Omental fat pad (tissue), 4 donors: ENCODE measurements around the gene CHTOP. TPM values are rescaled to one million over a fixed set of nuclear protein-coding genes. Genes with fewer than 3 reads are reported as not detected.
A peak's percentile ranks its signal among the peaks of the same experiment; 100 is the strongest.

Source experiments
- ATAC-seq: fragments of 150-250 bp; one replicate; pipeline ENCODE4 v1.9.1; 2016; ENCODE audit warnings: mild to moderate bottlenecking, moderate library complexity; ENCODE audit not compliant: low FRiP score
- DNase-seq: peaks from one replicate; pipeline ENCODE4 v3.0.0-alpha.2; 2019; ENCODE audit warnings: low spot score
- total RNA-seq, 4 donors: library from RNA; depleted of rRNA; stranded (reverse); fragments of >200 nt; gene quantifications; one replicate each; pipeline ENCODE4 v1.1.0, GENCODE V29; 2016
- TF ChIP-seq, protein P1 (sequence below), 3 donors: fragments of 450-650 bp; IDR thresholded peaks; one replicate each; pipeline ENCODE4 v1.5.1; 2016 to 2017; ENCODE audit warnings: antibody characterized with exemption in 3 of 3, mild to moderate bottlenecking in 3 of 3, moderate library complexity in 2 of 3

Gene CHTOP
- total RNA-seq, 4 donors from 2014 or later, result 31.4 to 63.5 (median 53.7) TPM

DNA sequence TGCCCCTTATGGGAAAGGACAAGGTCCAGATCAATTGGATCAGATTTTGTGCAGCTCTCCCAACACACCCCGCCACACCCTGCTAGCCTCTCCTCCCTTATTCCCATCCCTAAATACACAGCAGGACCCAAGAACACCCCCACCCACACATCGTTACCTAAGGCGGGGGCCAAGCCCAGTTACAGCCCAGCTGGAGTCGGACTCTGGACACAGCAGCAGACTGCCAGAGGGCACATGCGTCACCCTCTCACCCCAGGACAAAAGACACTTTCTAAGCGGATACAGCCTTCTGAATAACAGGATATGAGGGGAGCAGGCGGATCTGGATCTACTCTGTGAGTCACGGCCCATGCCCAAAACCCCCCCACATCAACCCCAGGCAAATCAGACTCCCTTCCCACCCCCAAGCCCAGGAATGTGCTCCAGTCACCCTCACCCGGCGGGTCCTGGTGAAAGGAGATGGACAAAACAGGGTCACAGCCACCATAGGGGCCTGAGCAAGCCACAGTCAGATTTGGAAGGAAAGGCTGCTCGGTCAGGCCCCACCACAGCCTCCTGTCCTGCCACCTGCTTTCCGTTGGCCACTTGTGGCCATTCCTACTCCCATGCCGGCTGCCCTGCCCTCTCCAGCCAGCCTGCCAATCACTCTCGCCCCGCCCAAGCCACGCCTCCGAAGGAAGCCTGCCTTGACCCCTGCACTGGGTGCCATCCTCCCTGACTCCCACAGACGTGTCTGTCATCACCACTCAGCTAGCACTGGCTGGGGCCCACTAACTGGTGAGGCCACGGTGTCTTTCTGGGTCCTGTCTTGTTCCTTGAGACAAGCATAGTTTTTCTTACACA, 24.9 kb upstream of the CHTOP start:
- DNase-seq, result peak; percentile 69
- TF ChIP-seq, protein P1, sequence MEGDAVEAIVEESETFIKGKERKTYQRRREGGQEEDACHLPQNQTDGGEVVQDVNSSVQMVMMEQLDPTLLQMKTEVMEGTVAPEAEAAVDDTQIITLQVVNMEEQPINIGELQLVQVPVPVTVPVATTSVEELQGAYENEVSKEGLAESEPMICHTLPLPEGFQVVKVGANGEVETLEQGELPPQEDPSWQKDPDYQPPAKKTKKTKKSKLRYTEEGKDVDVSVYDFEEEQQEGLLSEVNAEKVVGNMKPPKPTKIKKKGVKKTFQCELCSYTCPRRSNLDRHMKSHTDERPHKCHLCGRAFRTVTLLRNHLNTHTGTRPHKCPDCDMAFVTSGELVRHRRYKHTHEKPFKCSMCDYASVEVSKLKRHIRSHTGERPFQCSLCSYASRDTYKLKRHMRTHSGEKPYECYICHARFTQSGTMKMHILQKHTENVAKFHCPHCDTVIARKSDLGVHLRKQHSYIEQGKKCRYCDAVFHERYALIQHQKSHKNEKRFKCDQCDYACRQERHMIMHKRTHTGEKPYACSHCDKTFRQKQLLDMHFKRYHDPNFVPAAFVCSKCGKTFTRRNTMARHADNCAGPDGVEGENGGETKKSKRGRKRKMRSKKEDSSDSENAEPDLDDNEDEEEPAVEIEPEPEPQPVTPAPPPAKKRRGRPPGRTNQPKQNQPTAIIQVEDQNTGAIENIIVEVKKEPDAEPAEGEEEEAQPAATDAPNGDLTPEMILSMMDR (IDR thresholded peaks at IDR 0.05), result no peak
- peak; percentile 69 for ATAC-seq

DNA sequence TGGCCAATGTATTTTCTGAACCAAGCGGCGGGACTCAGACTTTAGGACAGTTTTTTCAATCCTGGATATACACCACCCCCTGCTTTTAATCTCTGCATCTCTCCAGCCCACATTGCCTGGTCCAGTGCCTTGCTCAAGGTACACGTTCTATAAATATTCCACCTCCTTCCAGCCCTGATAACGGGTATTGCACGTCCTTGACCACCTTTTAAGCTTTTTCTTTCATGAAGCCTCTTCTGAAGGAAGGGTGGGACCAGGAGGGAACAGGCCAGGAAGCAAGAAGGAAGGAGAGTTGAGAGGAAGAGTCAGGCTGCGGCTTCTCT, 24.3 kb upstream of the CHTOP start:
- DNase-seq (no peak), ATAC-seq (no peak)
- TF ChIP-seq, protein P1 (IDR thresholded peaks at IDR 0.05), result no peak

DNA sequence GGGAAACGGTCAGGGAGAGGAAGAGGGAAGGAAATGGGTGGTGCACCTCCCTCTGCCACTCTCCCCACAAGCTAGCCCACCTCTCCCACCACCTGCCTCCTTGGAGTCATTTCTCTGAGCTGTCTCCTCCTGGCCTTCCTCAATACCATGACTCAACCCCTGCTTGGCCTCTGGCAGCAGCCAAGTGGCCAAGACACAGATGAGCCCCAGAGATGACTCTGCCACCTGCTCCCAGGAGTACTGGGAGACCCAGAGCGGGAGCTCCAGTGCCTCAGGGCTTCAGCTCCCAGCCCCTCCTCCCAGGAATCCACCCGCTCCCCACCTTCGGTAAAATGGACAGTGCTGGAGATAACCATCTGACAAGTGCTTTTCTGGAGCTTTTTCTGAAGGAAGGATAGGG, 23.5 kb upstream of the CHTOP start:
- TF ChIP-seq, protein P1 (IDR thresholded peaks at IDR 0.05), result no peak
- DNase-seq, result no peak
- peak; percentile 31 for ATAC-seq

DNA sequence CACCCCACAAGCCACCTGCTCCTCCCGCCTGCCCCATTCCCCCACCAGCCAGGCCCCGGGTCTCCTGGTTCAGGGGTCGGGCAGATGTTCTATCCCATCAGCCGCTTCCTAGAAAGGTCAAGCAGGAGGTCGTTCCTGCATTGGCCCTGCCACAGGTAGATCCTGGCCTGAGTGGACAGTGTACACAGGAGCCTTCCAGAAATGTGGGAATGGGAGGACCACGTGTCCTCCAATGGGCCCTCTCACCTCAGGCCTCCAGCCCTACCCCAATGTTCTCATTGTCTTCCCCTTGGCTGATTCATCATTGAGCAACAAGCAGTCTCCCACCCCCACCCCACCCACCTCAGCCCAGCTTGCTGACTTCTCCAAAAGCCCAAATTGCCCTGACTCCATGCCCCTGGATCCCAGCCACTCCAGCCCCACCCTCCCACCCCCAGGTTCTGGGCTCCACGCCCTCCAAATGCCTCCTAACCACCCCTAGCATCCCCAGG, 23.0 kb upstream of the CHTOP start:
- peak; percentile 21 for ATAC-seq
- TF ChIP-seq, protein P1 (IDR thresholded peaks at IDR 0.05), result no peak
- no peak for DNase-seq

DNA sequence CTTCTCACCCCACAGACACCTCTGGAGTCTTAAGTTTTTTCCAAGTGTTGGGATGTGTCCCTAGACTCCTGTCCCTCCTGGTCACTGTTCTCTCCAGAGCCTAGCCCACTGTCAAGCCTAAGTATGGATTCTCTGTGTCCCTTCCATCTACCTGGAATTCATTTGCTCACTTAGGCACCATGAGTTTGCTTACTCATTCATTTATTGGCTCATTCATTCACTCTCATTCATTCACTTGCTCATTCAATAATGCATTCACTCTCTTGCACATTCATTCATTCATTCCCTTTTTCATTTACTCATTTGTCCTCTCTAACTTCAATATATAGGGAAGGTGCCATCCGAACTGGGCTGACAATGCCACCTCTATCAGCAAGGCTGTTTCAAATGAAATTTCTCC, 22.5 kb upstream of the CHTOP start:
- ATAC-seq, result no peak
- TF ChIP-seq, protein P1 (IDR thresholded peaks at IDR 0.05), result no peak
- no peak for DNase-seq

DNA sequence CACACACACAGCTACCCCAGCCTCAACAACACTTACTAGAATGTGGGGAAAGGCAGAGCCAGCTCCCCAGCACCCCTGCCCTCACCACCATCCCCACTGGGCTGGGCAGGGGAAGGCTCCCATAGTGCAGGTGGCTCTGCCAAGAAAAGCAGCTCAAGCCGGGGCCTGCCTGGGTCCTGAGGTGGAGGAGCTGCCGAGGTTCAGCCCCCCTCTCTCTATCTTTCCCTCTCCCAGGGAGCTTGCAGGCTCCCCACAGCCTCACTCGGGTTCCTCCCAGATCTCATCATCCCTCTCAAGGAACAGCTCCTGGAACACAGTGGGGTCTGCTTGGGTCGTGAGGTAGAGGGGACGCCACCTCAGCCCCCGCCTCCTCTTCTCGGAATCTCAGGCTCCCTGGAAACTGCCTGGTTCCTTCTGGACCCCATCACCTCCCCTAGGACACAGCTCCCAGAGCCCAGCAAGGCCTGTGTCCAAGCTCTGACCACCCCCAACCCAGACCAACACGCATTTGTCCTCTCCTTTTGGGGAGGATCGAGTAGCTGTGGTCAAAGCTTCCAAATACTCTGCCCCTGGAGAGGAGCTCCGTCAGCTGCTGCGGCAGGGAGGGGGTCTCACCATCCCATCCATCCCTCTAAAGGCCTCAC, 21.6 kb upstream of the CHTOP start:
- TF ChIP-seq, protein P1 (IDR thresholded peaks at IDR 0.05), result no peak
- DNase-seq (no peak), ATAC-seq (no peak)
